ENCODE data around the gene KIAA0232.
A peak's percentile ranks its signal among the peaks of the same experiment; 100 is the strongest.

The KIAA0232 gene

GRCh38 chr4:6782147-6782845, at the start of gene KIAA0232:
Gene KIAA0232, plus strand, starts transcription at chr4:6782727. Its CDS starts 41,727 bp downstream, at chr4:6824454.
- peak; percentile 94 for DNase-seq

GRCh38 chr4:6733358-6734164, 49.0 kb upstream of the KIAA0232 start:
- no peak for DNase-seq

GRCh38 chr4:6734165-6734786, 48.3 kb upstream of the KIAA0232 start:
- peak; percentile 56 for DNase-seq

GRCh38 chr4:6739920-6740319, 42.6 kb upstream of the KIAA0232 start:
- DNase-seq: no peak

- no peak for DNase-seq
Measured at GRCh38 chr4:6740347-6740746, 42.2 kb upstream of the KIAA0232 start.

- no peak for DNase-seq
Measured at GRCh38 chr4:6742507-6742906, 40.0 kb upstream of the KIAA0232 start.

GRCh38 chr4:6742989-6743388, 39.5 kb upstream of the KIAA0232 start:
- no peak for DNase-seq

GRCh38 chr4:6746721-6747293, 35.7 kb upstream of the KIAA0232 start:
- no peak for DNase-seq

GRCh38 chr4:6747294-6748051, 35.1 kb upstream of the KIAA0232 start:
- peak; percentile 70 for DNase-seq

- DNase-seq: no peak
Measured at GRCh38 chr4:6748286-6748685, 34.2 kb upstream of the KIAA0232 start.

GRCh38 chr4:6749340-6750171, 33.0 kb upstream of the KIAA0232 start:
- peak; percentile 46 for DNase-seq

GRCh38 chr4:6750286-6751221, 32.0 kb upstream of the KIAA0232 start:
- DNase-seq: no peak

GRCh38 chr4:6751611-6752485, 30.7 kb upstream of the KIAA0232 start:
- no peak for DNase-seq

- DNase-seq: peak; percentile 49
Measured at GRCh38 chr4:6752486-6752829, 30.1 kb upstream of the KIAA0232 start.

- DNase-seq: no peak
Measured at GRCh38 chr4:6753103-6753560, 29.4 kb upstream of the KIAA0232 start.

GRCh38 chr4:6753891-6754290, 28.6 kb upstream of the KIAA0232 start:
- DNase-seq: no peak

- DNase-seq: no peak
Measured at GRCh38 chr4:6754481-6755087, 27.9 kb upstream of the KIAA0232 start.

- no peak for DNase-seq
Measured at GRCh38 chr4:6755088-6755753, 27.3 kb upstream of the KIAA0232 start.
